Brain pericyte (primary cell): ENCODE data around the gene YIPF6.
"Not testable (repeated sequence)": the region's sequence is repeated elsewhere in the genome, so short reads cannot be mapped to it uniquely, and the experiment has no call there.

ENCODE experiments used
- DNase-seq: peaks from one replicate; pipeline ENCODE4 v3.0.0-alpha.2; 2012; ENCODE audit warnings: low read depth, low spot score

Gene YIPF6

GRCh38 chrX:68498508-68499379, at the start of gene YIPF6:
TSS of gene YIPF6 (plus strand) at chrX:68499051. CDS start at chrX:68499067, 16 bp downstream.
- DNase-seq, result peak; percentile 13

- DNase-seq, result no peak
These were observed 47.1 kb upstream of the YIPF6 start for GRCh38 chrX:68451720-68452119.

- no peak for DNase-seq
These were observed 44.2 kb upstream of the YIPF6 start for GRCh38 chrX:68454476-68455150.

- no peak for DNase-seq
These were observed 43.7 kb upstream of the YIPF6 start for GRCh38 chrX:68455151-68455510.

- no peak for DNase-seq
These were observed 37.8 kb upstream of the YIPF6 start for GRCh38 chrX:68461093-68461492.

GRCh38 chrX:68461576-68461975, 37.3 kb upstream of the YIPF6 start:
- DNase-seq, result no peak

GRCh38 chrX:68462197-68462596, 36.7 kb upstream of the YIPF6 start:
- no peak for DNase-seq

GRCh38 chrX:68462653-68463052, 36.2 kb upstream of the YIPF6 start:
- DNase-seq, result no peak

GRCh38 chrX:68463880-68464279, 35.0 kb upstream of the YIPF6 start:
- DNase-seq, result no peak

- no peak for DNase-seq
These were observed 34.1 kb upstream of the YIPF6 start for GRCh38 chrX:68464796-68465195.

GRCh38 chrX:68480969-68481368, 17.9 kb upstream of the YIPF6 start:
- DNase-seq, result no peak

GRCh38 chrX:68486198-68486597, 12.7 kb upstream of the YIPF6 start:
- DNase-seq, result not testable (repeated sequence)

- DNase-seq, result no peak
These were observed 11.6 kb upstream of the YIPF6 start for GRCh38 chrX:68487254-68487653.

- no peak for DNase-seq
These were observed 10.9 kb upstream of the YIPF6 start for GRCh38 chrX:68487924-68488323.

- no peak for DNase-seq
These were observed 10.2 kb upstream of the YIPF6 start for GRCh38 chrX:68488657-68489056.

- DNase-seq, result no peak
These were observed 8.2 kb upstream of the YIPF6 start for GRCh38 chrX:68490644-68491043.

GRCh38 chrX:68492583-68492982, 6.3 kb upstream of the YIPF6 start:
- no peak for DNase-seq

- DNase-seq, result not testable (repeated sequence)
These were observed 5.1 kb upstream of the YIPF6 start for GRCh38 chrX:68493776-68494175.

GRCh38 chrX:68498044-68498507, 775 bp upstream of the YIPF6 start:
- DNase-seq, result no peak

- no peak for DNase-seq
These were observed 973 bp downstream of the YIPF6 start for GRCh38 chrX:68499543-68500504.

GRCh38 chrX:68503836-68504636, 5.2 kb downstream of the YIPF6 start:
- DNase-seq, result no peak
